ENCODE data around the gene EEF2K.

DNA sequence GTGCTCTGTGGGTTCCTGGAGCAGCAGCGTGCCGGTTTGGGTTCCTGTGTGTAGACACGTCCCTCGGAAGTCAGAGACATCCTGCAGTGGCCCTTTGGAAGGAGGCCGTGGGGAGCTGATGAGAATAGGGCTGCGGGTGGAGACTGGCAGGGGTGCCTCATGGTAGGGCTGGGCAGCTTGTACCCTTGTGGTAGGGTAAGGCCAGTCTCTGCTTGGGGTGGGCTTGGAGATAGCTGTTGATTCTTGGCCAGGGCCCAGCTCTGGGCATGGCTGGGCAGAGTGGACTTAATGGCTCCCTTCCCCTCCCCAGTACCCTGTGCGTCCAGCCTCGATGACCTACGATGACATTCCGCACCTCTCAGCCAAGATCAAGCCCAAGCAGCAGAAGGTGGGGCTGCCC, 101.8 kb downstream of the EEF2K start:
- TF ChIP-seq, protein P1, sequence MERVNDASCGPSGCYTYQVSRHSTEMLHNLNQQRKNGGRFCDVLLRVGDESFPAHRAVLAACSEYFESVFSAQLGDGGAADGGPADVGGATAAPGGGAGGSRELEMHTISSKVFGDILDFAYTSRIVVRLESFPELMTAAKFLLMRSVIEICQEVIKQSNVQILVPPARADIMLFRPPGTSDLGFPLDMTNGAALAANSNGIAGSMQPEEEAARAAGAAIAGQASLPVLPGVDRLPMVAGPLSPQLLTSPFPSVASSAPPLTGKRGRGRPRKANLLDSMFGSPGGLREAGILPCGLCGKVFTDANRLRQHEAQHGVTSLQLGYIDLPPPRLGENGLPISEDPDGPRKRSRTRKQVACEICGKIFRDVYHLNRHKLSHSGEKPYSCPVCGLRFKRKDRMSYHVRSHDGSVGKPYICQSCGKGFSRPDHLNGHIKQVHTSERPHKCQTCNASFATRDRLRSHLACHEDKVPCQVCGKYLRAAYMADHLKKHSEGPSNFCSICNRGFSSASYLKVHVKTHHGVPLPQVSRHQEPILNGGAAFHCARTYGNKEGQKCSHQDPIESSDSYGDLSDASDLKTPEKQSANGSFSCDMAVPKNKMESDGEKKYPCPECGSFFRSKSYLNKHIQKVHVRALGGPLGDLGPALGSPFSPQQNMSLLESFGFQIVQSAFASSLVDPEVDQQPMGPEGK (CRISPR knock-in tag; IDR thresholded peaks at IDR 0.05; ENCODE audit: borderline replicate concordance): no peak
- TF ChIP-seq ARNTL (CRISPR knock-in tag; IDR thresholded peaks at IDR 0.05; ENCODE audit: borderline replicate concordance, low read depth) (no peak), ZC3H10 (CRISPR knock-in tag; IDR thresholded peaks at IDR 0.05) (no peak), ZNF8 (CRISPR knock-in tag; IDR thresholded peaks at IDR 0.05) (no peak), TCF4 (CRISPR knock-in tag; IDR thresholded peaks at IDR 0.05; ENCODE audit: borderline replicate concordance) (no peak), ZNF70 (CRISPR knock-in tag; IDR thresholded peaks at IDR 0.05) (no peak), ZNF565 (CRISPR knock-in tag; conservative IDR thresholded peaks at IDR 0.05; ENCODE audit: low read depth) (no peak), ZFP3 (CRISPR knock-in tag; IDR thresholded peaks at IDR 0.05) (no peak), TOX (CRISPR knock-in tag; IDR thresholded peaks at IDR 0.05; ENCODE audit: borderline replicate concordance) (no peak), ESRRG (CRISPR knock-in tag; IDR thresholded peaks at IDR 0.05) (no peak)
- TF ChIP-seq, protein P2, sequence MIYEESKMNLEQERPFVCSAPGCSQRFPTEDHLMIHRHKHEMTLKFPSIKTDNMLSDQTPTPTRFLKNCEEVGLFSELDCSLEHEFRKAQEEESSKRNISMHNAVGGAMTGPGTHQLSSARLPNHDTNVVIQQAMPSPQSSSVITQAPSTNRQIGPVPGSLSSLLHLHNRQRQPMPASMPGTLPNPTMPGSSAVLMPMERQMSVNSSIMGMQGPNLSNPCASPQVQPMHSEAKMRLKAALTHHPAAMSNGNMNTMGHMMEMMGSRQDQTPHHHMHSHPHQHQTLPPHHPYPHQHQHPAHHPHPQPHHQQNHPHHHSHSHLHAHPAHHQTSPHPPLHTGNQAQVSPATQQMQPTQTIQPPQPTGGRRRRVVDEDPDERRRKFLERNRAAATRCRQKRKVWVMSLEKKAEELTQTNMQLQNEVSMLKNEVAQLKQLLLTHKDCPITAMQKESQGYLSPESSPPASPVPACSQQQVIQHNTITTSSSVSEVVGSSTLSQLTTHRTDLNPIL (CRISPR knock-in tag; IDR thresholded peaks at IDR 0.05; ENCODE audit: low read depth): no peak
- TF ChIP-seq, protein P3, sequence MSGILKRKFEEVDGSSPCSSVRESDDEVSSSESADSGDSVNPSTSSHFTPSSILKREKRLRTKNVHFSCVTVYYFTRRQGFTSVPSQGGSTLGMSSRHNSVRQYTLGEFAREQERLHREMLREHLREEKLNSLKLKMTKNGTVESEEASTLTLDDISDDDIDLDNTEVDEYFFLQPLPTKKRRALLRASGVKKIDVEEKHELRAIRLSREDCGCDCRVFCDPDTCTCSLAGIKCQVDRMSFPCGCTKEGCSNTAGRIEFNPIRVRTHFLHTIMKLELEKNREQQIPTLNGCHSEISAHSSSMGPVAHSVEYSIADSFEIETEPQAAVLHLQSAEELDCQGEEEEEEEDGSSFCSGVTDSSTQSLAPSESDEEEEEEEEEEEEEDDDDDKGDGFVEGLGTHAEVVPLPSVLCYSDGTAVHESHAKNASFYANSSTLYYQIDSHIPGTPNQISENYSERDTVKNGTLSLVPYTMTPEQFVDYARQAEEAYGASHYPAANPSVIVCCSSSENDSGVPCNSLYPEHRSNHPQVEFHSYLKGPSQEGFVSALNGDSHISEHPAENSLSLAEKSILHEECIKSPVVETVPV (CRISPR knock-in tag; IDR thresholded peaks at IDR 0.05): no peak
- TF ChIP-seq, protein P4, sequence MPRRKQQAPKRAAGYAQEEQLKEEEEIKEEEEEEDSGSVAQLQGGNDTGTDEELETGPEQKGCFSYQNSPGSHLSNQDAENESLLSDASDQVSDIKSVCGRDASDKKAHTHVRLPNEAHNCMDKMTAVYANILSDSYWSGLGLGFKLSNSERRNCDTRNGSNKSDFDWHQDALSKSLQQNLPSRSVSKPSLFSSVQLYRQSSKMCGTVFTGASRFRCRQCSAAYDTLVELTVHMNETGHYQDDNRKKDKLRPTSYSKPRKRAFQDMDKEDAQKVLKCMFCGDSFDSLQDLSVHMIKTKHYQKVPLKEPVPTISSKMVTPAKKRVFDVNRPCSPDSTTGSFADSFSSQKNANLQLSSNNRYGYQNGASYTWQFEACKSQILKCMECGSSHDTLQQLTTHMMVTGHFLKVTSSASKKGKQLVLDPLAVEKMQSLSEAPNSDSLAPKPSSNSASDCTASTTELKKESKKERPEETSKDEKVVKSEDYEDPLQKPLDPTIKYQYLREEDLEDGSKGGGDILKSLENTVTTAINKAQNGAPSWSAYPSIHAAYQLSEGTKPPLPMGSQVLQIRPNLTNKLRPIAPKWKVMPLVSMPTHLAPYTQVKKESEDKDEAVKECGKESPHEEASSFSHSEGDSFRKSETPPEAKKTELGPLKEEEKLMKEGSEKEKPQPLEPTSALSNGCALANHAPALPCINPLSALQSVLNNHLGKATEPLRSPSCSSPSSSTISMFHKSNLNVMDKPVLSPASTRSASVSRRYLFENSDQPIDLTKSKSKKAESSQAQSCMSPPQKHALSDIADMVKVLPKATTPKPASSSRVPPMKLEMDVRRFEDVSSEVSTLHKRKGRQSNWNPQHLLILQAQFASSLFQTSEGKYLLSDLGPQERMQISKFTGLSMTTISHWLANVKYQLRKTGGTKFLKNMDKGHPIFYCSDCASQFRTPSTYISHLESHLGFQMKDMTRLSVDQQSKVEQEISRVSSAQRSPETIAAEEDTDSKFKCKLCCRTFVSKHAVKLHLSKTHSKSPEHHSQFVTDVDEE (CRISPR knock-in tag; IDR thresholded peaks at IDR 0.05): no peak

All from SK-N-SH treated with all-trans-retinoic acid at 6 μM for 48 hours (cell line).